Mesenchymal stem cell (in vitro differentiated cells and primary cell): ENCODE data around the gene FRMPD4.

Experiments
- DNase-seq: peaks from one replicate; pipeline ENCODE4 v3.0.0-alpha.2; 2013
- H2AFZ ChIP-seq: one replicate; pipeline ENCODE4 v1.6.1; 2013; ENCODE audit warnings: low read depth, mild to moderate bottlenecking, control low read depth, inconsistent platforms, low read length, moderate library complexity
- H2AK5ac ChIP-seq: 2 replicates; pipeline ENCODE4 v1.6.1; 2013; ENCODE audit warnings: low read length, moderate library complexity, mild to moderate bottlenecking, inconsistent platforms; ENCODE audit not compliant: severe bottlenecking
- H2BK120ac ChIP-seq: one replicate; pipeline ENCODE4 v1.6.1; 2013; ENCODE audit warnings: low read depth, mild to moderate bottlenecking, inconsistent platforms, low read length, moderate library complexity
- H2BK12ac ChIP-seq, 2 experiments: one replicate each; pipeline ENCODE4 v1.6.1; 2013; ENCODE audit warnings: inconsistent platforms in 2 of 2, low read length in 2 of 2, mild to moderate bottlenecking in 2 of 2, moderate library complexity in 2 of 2, control low read depth in 1 of 2
- H2BK15ac ChIP-seq: one replicate; pipeline ENCODE4 v1.6.1; 2013; ENCODE audit warnings: mild to moderate bottlenecking, low read depth, inconsistent platforms; ENCODE audit not compliant: poor library complexity, severe bottlenecking
- H2BK5ac ChIP-seq: 2 replicates; pipeline ENCODE4 v1.6.1; 2013; ENCODE audit warnings: low read depth, mild to moderate bottlenecking, low read length, control low read depth, inconsistent platforms; ENCODE audit not compliant: poor library complexity, severe bottlenecking
- H3K14ac ChIP-seq, 2 experiments: one replicate each; pipeline ENCODE4 v1.6.1; 2013; ENCODE audit warnings: inconsistent platforms in 2 of 2, low read length in 2 of 2, control low read depth in 1 of 2, mild to moderate bottlenecking in 1 of 2, moderate library complexity in 1 of 2
- H3K18ac ChIP-seq, 2 experiments: one replicate each; pipeline ENCODE4 v1.6.1; 2013; ENCODE audit warnings: inconsistent platforms in 2 of 2, low read length in 2 of 2, control low read depth in 1 of 2, low read depth in 1 of 2, mild to moderate bottlenecking in 1 of 2
- H3K23ac ChIP-seq, 2 experiments: one replicate each; pipeline ENCODE4 v1.6.1; 2013; ENCODE audit warnings: inconsistent platforms in 2 of 2, low read length in 2 of 2, mild to moderate bottlenecking in 2 of 2, moderate library complexity in 2 of 2, control low read depth in 1 of 2
- H3K27ac ChIP-seq: 2 replicates; pipeline ENCODE4 v1.5.1; 2013; ENCODE audit warnings: mild to moderate bottlenecking, moderate library complexity, low read length, control low read depth, inconsistent platforms; ENCODE audit not compliant: poor library complexity, severe bottlenecking
- H3K27me3 ChIP-seq, 2 experiments: 2 replicates each; pipeline versions ENCODE4 v1.6.1 to v1.7.0; 2013; ENCODE audit warnings: low read length in 2 of 2, mild to moderate bottlenecking in 2 of 2, moderate library complexity in 2 of 2, control low read depth in 1 of 2, inconsistent platforms in 1 of 2; ENCODE audit not compliant: control insufficient read depth in 1 of 2, insufficient read depth in 1 of 2
- H3K36me3 ChIP-seq, 2 experiments: 2 replicates each; pipeline versions ENCODE4 v1.6.1 to v1.7.0; 2013; ENCODE audit warnings: low read length in 2 of 2, control low read depth in 1 of 2, inconsistent platforms in 1 of 2, low read depth in 1 of 2, mild to moderate bottlenecking in 1 of 2; ENCODE audit not compliant: insufficient read depth in 2 of 2, control insufficient read depth in 1 of 2
- H3K4ac ChIP-seq, 2 experiments: one replicate each; pipeline ENCODE4 v1.6.1; 2013; ENCODE audit warnings: inconsistent platforms in 2 of 2, low read length in 2 of 2, mild to moderate bottlenecking in 2 of 2, moderate library complexity in 2 of 2, control low read depth in 1 of 2, low read depth in 1 of 2
- H3K4me1 ChIP-seq: 2 replicates; pipeline ENCODE4 v1.6.1; 2013; ENCODE audit warnings: low read depth, low read length, control low read depth; ENCODE audit not compliant: control insufficient read depth, insufficient read depth
- H3K4me2 ChIP-seq: 2 replicates; pipeline ENCODE4 v1.6.1; 2013; ENCODE audit warnings: low read length, mild to moderate bottlenecking, inconsistent platforms; ENCODE audit not compliant: poor library complexity, severe bottlenecking
- H3K4me3 ChIP-seq, 2 experiments: 2 replicates each; pipeline versions ENCODE4 v1.5.1 to v1.7.0; 2013; ENCODE audit warnings: low read length in 2 of 2, mild to moderate bottlenecking in 2 of 2, control low read depth in 1 of 2, low read depth in 1 of 2; ENCODE audit not compliant: insufficient read depth in 1 of 2
- H3K79me1 ChIP-seq: replicated peaks from 2 replicates; pipeline ENCODE4 v1.6.1; 2013; ENCODE audit warnings: mild to moderate bottlenecking, control low read depth, low read length, inconsistent platforms; ENCODE audit not compliant: poor library complexity, severe bottlenecking
- H3K9ac ChIP-seq: 2 replicates; pipeline ENCODE4 v1.7.0; 2013; ENCODE audit warnings: mild to moderate bottlenecking, low read length, moderate library complexity
- H3K9me3 ChIP-seq: 2 replicates; pipeline ENCODE4 v1.7.0; 2013; ENCODE audit warnings: mild to moderate bottlenecking, low read length; ENCODE audit not compliant: control insufficient read depth
- H4K8ac ChIP-seq: one replicate; pipeline ENCODE4 v1.6.1; 2013; ENCODE audit warnings: inconsistent platforms, mild to moderate bottlenecking, low read length, moderate library complexity
- H4K91ac ChIP-seq: one replicate; pipeline ENCODE4 v1.6.1; 2013; ENCODE audit warnings: mild to moderate bottlenecking, low read length, inconsistent platforms
- WGBS: methylation state at CpG from one replicate; pipeline ENCODE4 v1.1.7; 2013; ENCODE audit warnings: mixed read lengths; 5-methylcytosine and 5-hydroxymethylcytosine counted together

FRMPD4 gene

GRCh38 chrX:12567857-12568256, 429.6 kb downstream of the FRMPD4 start:
- H3K23ac ChIP-seq = no peak overlapping the region
- no peak overlapping the region for H3K4me2 ChIP-seq
- H2BK120ac ChIP-seq = no peak overlapping the region
- H2AK5ac ChIP-seq = no peak overlapping the region
- no peaks in the 10 kb centered on the region for H3K4me1 ChIP-seq
- H3K18ac ChIP-seq = no peak overlapping the region
- H3K4ac ChIP-seq = no peak overlapping the region
- no peaks in the 10 kb centered on the region for H3K36me3 ChIP-seq
- H3K9ac ChIP-seq = no peak overlapping the region
- H4K91ac ChIP-seq = no peak overlapping the region
- no peak overlapping the region for H3K14ac ChIP-seq
- H2BK5ac ChIP-seq = no peak overlapping the region
- 100% methylated on average over 1 of the region's 2 CpGs for WGBS
- H2BK12ac ChIP-seq = no peak overlapping the region
- H3K9me3 ChIP-seq = no peaks in the 10 kb centered on the region
- H3K27me3 ChIP-seq = no peaks in the 10 kb centered on the region
- no peak overlapping the region for H3K27ac ChIP-seq
- no peak overlapping the region for H4K8ac ChIP-seq
- no peak overlapping the region for H3K4me3 ChIP-seq
- H2AFZ ChIP-seq = no peak overlapping the region
- H2BK15ac ChIP-seq = no peak overlapping the region
- no peak for DNase-seq
- no peaks in the 10 kb centered on the region for H3K79me1 ChIP-seq

GRCh38 chrX:12570859-12571501, 432.7 kb downstream of the FRMPD4 start:
- H2AFZ ChIP-seq = no peak overlapping the region
- H4K91ac ChIP-seq = no peak overlapping the region
- no peak overlapping the region for H3K4ac ChIP-seq
- no peak overlapping the region for H2BK15ac ChIP-seq
- H3K9me3 ChIP-seq = no peaks in the 10 kb centered on the region
- DNase-seq = no peak
- H3K4me2 ChIP-seq = no peak overlapping the region
- no peak overlapping the region for H2AK5ac ChIP-seq
- 72% methylated on average over 1 of the region's 4 CpGs for WGBS
- no peak overlapping the region for H3K4me3 ChIP-seq
- no peak overlapping the region for H3K23ac ChIP-seq
- no peak overlapping the region for H4K8ac ChIP-seq
- no peak overlapping the region for H3K27ac ChIP-seq
- H3K14ac ChIP-seq = no peak overlapping the region
- H3K4me1 ChIP-seq = no peaks in the 10 kb centered on the region
- no peak overlapping the region for H2BK120ac ChIP-seq
- no peak overlapping the region for H2BK12ac ChIP-seq
- H3K36me3 ChIP-seq = no peaks in the 10 kb centered on the region
- H3K18ac ChIP-seq = no peak overlapping the region
- H3K79me1 ChIP-seq = no peaks in the 10 kb centered on the region
- H2BK5ac ChIP-seq = no peak overlapping the region
- H3K9ac ChIP-seq = no peak overlapping the region
- H3K27me3 ChIP-seq = no peaks in the 10 kb centered on the region

GRCh38 chrX:12579311-12579710, 441.0 kb downstream of the FRMPD4 start:
- Histone ChIP-seq H3K23ac (no peak overlapping the region), H2BK120ac (no peak overlapping the region), H3K27me3 (no peaks in the 10 kb centered on the region), H3K9ac (no peak overlapping the region), H3K27ac (no peak overlapping the region), H3K36me3 (no peaks in the 10 kb centered on the region), H3K4me1 (no peaks in the 10 kb centered on the region), H4K91ac (no peak overlapping the region), H2AFZ (no peak overlapping the region), H3K9me3 (no peaks in the 10 kb centered on the region), H3K4me3 (no peak overlapping the region), H4K8ac (no peak overlapping the region), H3K14ac (no peak overlapping the region), H2BK5ac (no peak overlapping the region), H3K79me1 (no peaks in the 10 kb centered on the region), H2AK5ac (no peak overlapping the region), H2BK12ac (no peak overlapping the region), H3K18ac (no peak overlapping the region), H3K4ac (no peak overlapping the region), H3K4me2 (no peak overlapping the region), H2BK15ac (no peak overlapping the region)
- no peak for DNase-seq
- WGBS = 94% methylated on average over 2 of the region's 5 CpGs

DNA sequence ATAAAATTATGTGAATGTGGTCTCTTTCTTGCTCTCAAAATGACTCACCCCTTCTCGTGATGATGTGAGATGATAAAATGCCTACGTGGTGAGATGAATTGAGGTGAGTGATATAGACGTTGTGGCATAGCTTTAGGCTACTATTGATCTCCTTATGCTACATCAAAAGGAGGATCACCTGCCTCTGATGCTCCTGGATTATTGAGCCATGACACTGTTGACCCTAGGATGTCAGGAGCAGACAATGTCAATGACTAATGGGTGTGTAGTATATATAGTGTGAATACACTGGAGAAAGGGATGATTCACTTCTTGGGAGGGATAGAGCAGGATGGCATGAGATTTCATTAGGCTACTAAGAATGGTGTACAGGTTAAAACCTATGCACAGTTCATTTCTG, 442.3 kb downstream of the FRMPD4 start:
- H3K4me1 ChIP-seq = no peaks in the 10 kb centered on the region

More for the DNA sequence above, 442.3 kb downstream of the FRMPD4 start:
- no peak overlapping the region for H3K4me2 ChIP-seq
- no peak overlapping the region for H4K8ac ChIP-seq
- H3K4ac ChIP-seq = no peak overlapping the region
- H2BK120ac ChIP-seq = no peak overlapping the region
- H2BK12ac ChIP-seq = no peak overlapping the region
- no peak overlapping the region for H3K23ac ChIP-seq
- H2BK15ac ChIP-seq = no peak overlapping the region
- no peak overlapping the region for H3K14ac ChIP-seq
- H2AK5ac ChIP-seq = no peak overlapping the region
- no peak overlapping the region for H3K27ac ChIP-seq
- whole genome bisulfite sequencing = 64% methylated on average over 2 of the region's 3 CpGs
- no peak overlapping the region for H2AFZ ChIP-seq
- H3K9ac ChIP-seq = no peak overlapping the region
- H3K4me3 ChIP-seq = no peak overlapping the region
- H3K36me3 ChIP-seq = no peaks in the 10 kb centered on the region
- no peak for DNase-seq
- no peak overlapping the region for H2BK5ac ChIP-seq
- H4K91ac ChIP-seq = no peak overlapping the region
- H3K9me3 ChIP-seq = no peaks in the 10 kb centered on the region
- no peaks in the 10 kb centered on the region for H3K27me3 ChIP-seq
- no peak overlapping the region for H3K18ac ChIP-seq
- H3K79me1 ChIP-seq = no peaks in the 10 kb centered on the region
